GM12878 (cell line): ENCODE data around the gene TOMM40L. TPM values are rescaled to one million over a fixed set of nuclear protein-coding genes. Genes with fewer than 3 reads are reported as not detected.
"Not testable (repeated sequence)": the region's sequence is repeated elsewhere in the genome, so short reads cannot be mapped to it uniquely, and the experiment has no call there.

Source experiments
- ATAC-seq: fragments of 200-7000 bp; cut with Tn5 transposase; 3 replicates; pipeline ENCODE4 v1.9.1; 2020; ENCODE audit warnings: mild to moderate bottlenecking, moderate library complexity
- BruUV-seq: library from RNA; stranded (reverse); fragments of 400-500 nt; replicated peaks from 2 replicates; lab custom pipeline; 2021; lab: Mats Ljungman, UMichigan
- CTCF ChIA-PET: fragments of 300-600 bp; sonication (Branson Sonifier 250); formaldehyde crosslinking; extraction: SDS; loops from one replicate; lab custom pipeline; 2021; ENCODE audit warnings: inconsistent platforms; lab: Yijun Ruan, JAX
- POLR2A ChIA-PET: fragments of 350-600 bp; formaldehyde crosslinking; extraction: SDS; loops from one replicate; lab custom pipeline; 2021; ENCODE audit warnings: inconsistent platforms; lab: Charles Lee
- RAD21 ChIA-PET: fragments of 300-600 bp; sonication (Branson Sonifier 250); formaldehyde crosslinking; loops from one replicate; lab custom pipeline; 2023; ENCODE audit warnings: antibody characterized with exemption; ENCODE audit not compliant: unreplicated experiment; lab: Charles Lee
- SMC1A ChIA-PET: fragments of 300-600 bp; sonication (Branson Sonifier 250); formaldehyde crosslinking; loops from one replicate; lab custom pipeline; 2023; ENCODE audit not compliant: unreplicated experiment, uncharacterized antibody; lab: Charles Lee
- DNase-seq: peaks from one replicate; pipeline ENCODE4 v3.0.0-alpha.2; 2011; ENCODE audit warnings: low read depth, low spot score
- FAIRE-seq: peaks from 3 replicates; lab custom pipeline; 2011; peaks lifted over from hg19 to GRCh38; lab: Jason Lieb, UNC
- H2AFZ ChIP-seq: 2 replicates; pipeline ENCODE4 v1.6.0; 2011; ENCODE audit warnings: low read depth, low read length, control low read depth; ENCODE audit not compliant: control insufficient read depth
- H3K27ac ChIP-seq: 2 replicates; pipeline ENCODE4 v1.5.1; 2011; ENCODE audit warnings: control low read depth; ENCODE audit not compliant: control insufficient read depth, insufficient read depth
- H3K27me3 ChIP-seq, 2 experiments: replicated peaks in 1 of 2; 2 replicates each; pipeline versions ENCODE4 v1.6.0 to v1.6.1; 2011; ENCODE audit warnings: low read length in 1 of 2; ENCODE audit not compliant: control insufficient read depth in 2 of 2, insufficient read depth in 2 of 2
- H3K36me3 ChIP-seq, 2 experiments: 2 replicates each; pipeline ENCODE4 v1.5.1; 2011; ENCODE audit warnings: low read length in 1 of 2; ENCODE audit not compliant: control insufficient read depth in 2 of 2, insufficient read depth in 2 of 2
- H3K4me1 ChIP-seq: 2 replicates; pipeline ENCODE4 v1.6.1; 2011; ENCODE audit warnings: mild to moderate bottlenecking, low read length, moderate library complexity, mixed read lengths; ENCODE audit not compliant: control insufficient read depth, insufficient read depth
- H3K4me2 ChIP-seq: 2 replicates; pipeline ENCODE4 v1.6.0; 2011; ENCODE audit warnings: control low read depth; ENCODE audit not compliant: control insufficient read depth, insufficient read depth
- H3K4me3 ChIP-seq: fragments of 200-600 bp; sonication (generic); 2 replicates; pipeline ENCODE4 v1.5.1; 2016
- H3K79me2 ChIP-seq: 2 replicates; pipeline ENCODE4 v1.6.0; 2011; ENCODE audit warnings: low read length; ENCODE audit not compliant: control insufficient read depth, insufficient read depth
- H3K9ac ChIP-seq: 2 replicates; pipeline ENCODE4 v1.8.0; 2011; ENCODE audit warnings: low read length, control low read depth, mixed read lengths; ENCODE audit not compliant: control insufficient read depth, insufficient read depth
- H3K9me3 ChIP-seq: replicated peaks from 3 replicates; pipeline ENCODE4 v1.5.1; 2011; ENCODE audit warnings: mild to moderate bottlenecking, low read length; ENCODE audit not compliant: control insufficient read depth, insufficient read depth
- H4K20me1 ChIP-seq: 2 replicates; pipeline ENCODE4 v1.6.0; 2011; ENCODE audit not compliant: control insufficient read depth, insufficient read depth
- GABPA ChIP-seq: IDR thresholded peaks from 2 replicates; pipeline ENCODE4 v1.6.1; 2014; ENCODE audit warnings: antibody characterized with exemption, low read depth, mild to moderate bottlenecking, inconsistent platforms
- RBBP5 ChIP-seq: fragments of 200-600 bp; sonication (generic); conservative IDR thresholded peaks from 2 replicates; pipeline ENCODE4 v1.6.1; 2016
- ZZZ3 ChIP-seq: IDR thresholded peaks from 2 replicates; pipeline ENCODE4 v1.6.1; 2011; ENCODE audit warnings: low read depth; ENCODE audit not compliant: control insufficient read depth, insufficient read length
- WGBS: methylation state at CpG from one replicate; pipeline ENCODE4 v1.1.6; 2016; ENCODE audit warnings: low lambda C conversion rate; ENCODE audit not compliant: insufficient replicate concordance, insufficient coverage; ENCODE audit errors: missing lambda C conversion rate; 5-methylcytosine and 5-hydroxymethylcytosine counted together
- in situ Hi-C: fragments of 300-500 bp; cut with MboI; formaldehyde crosslinking; loops from 9 replicates; pipeline ENCODE4 v1.14.3; 2018; ENCODE audit warnings: mixed read lengths
- intact Hi-C: fragments of 100-400 bp; cut with micrococcal nuclease; formaldehyde crosslinking; loops from one replicate; pipeline ENCODE4 v1.14.2; 2022; ENCODE audit not compliant: unreplicated experiment
- polyA plus RNA-seq, 11 experiments: library from polyadenylated mRNA; depleted of rRNA in 4 of 11; unstranded in 6 of 11; stranded (reverse) in 5 of 11; fragments of >200 nt; fragmentation: Nextera tagmentation in 4 of 11; fragmentation: Illumina TruSeq in 1 of 11; extraction: Ambion mirVana in 4 of 11; extraction: Trizol in 1 of 11; gene quantifications; 1 replicate in 1 of 11; 2 replicates in 10 of 11; pipeline versions ENCODE4 v1.2.1 to v1.2.3, GENCODE V29; 2011 to 2016; ENCODE audit warnings: inconsistent platforms in 2 of 11, missing spikeins in 2 of 11, low read depth in 1 of 11
- total RNA-seq, 4 experiments: library from RNA; depleted of rRNA in 3 of 4; stranded (reverse); fragments of >200 nt in 3 of 4; fragmentation: Illumina TruSeq in 1 of 4; extraction: Trizol in 1 of 4; gene quantifications; 2 replicates each; pipeline versions ENCODE4 v1.2.1 to v1.2.3, GENCODE V29; 2013 to 2021

The TOMM40L gene
- total and polyA plus RNA-seq, 10 of the 15 experiments (the other 5 are each of a cell fraction or from before 2014, with no cell fraction given), result 5.9 to 21.6 (median 15.7) TPM

DNA sequence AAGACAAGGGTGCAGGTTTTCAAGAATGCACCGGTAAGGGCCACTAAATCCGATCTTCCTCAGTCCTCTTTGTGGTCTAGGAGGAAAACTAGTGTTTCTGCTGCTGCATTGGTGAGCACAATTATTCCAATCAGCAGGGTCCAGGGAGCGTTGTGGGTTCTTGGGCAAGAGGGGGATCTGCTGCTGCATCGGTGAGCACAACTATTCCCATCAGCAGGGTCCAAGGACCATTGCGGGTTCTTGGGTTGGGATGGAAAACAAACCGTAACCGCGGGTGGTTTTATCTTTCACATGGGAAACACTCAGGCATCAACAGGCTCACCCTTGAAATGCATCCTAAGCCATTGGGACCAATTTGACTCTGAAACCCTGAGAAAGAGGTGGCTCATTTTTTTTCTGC is 25.7 kb downstream of the TOMM40L start:
- Histone ChIP-seq H3K27me3 (no peaks in the 10 kb centered on the region), H3K27ac (no peak overlapping the region), H4K20me1 (no peaks in the 10 kb centered on the region), H3K4me1 (no peaks in the 10 kb centered on the region), H3K4me3 (no peak overlapping the region), H3K9me3 (no peaks in the 10 kb centered on the region; the same call in 2 of the 3 replicates), H2AFZ (no peak overlapping the region), H3K79me2 (no peaks in the 10 kb centered on the region), H3K36me3 (no peaks in the 10 kb centered on the region), H3K4me2 (no peak overlapping the region), H3K9ac (no peak overlapping the region)
- FAIRE-seq, result no peak
- in situ Hi-C loops, result no loop called here
- WGBS, result 77% methylated on average over 8 of the region's 8 CpGs
- no TSS peak for BruUV-seq
- RAD21 ChIA-PET, result no interaction called here
- intact Hi-C loops, result no loop called here
- POLR2A ChIA-PET, result interaction anchor here (0.6 kb wide), 1 partner anchor 123 kb away, joined by 5 read pairs; no protein-coding TSS in a partner anchor
- no peak for DNase-seq
- no peak for ATAC-seq
- CTCF ChIA-PET, result interaction anchor here (1.0 kb wide), 1 partner anchor 26 kb away, joined by 3 read pairs; the partner anchor contains the start of gene TOMM40L
- TF ChIP-seq RBBP5 (no peak), ZZZ3 (no peak), GABPA (no peak)
- SMC1A ChIA-PET, result no interaction called here

DNA sequence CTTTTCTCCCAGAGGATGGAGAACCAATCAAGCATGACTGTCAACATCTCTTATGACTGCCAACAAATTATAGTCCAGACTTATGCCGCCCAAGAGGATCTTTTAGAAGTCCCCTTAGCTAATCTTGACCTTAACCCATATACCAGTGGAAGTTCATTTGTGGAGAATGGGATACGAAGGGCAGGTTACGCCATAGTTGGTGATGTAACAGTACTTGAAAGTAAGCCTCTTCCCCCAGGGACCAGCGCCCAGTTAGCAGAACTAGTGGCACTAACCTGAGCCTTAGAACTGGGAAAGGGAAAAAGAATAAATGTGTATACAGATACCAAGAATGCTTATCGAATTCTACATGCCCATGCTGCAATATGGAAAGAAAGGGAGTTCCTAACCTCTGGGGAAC is 29.4 kb downstream of the TOMM40L start:
- ATAC-seq, intact Hi-C loops, RAD21 ChIA-PET, H4K20me1 ChIP-seq, DNase-seq, H3K4me2 ChIP-seq, POLR2A ChIA-PET, H3K27ac ChIP-seq, H3K36me3 ChIP-seq, H3K27me3 ChIP-seq, FAIRE-seq, H3K9me3 ChIP-seq, H2AFZ ChIP-seq, SMC1A ChIA-PET, H3K9ac ChIP-seq, H3K4me1 ChIP-seq, CTCF ChIA-PET, BruUV-seq, in situ Hi-C loops, H3K4me3 ChIP-seq, H3K79me2 ChIP-seq: not testable (repeated sequence)
- WGBS, result 27% methylated on average over 5 of the region's 5 CpGs

DNA sequence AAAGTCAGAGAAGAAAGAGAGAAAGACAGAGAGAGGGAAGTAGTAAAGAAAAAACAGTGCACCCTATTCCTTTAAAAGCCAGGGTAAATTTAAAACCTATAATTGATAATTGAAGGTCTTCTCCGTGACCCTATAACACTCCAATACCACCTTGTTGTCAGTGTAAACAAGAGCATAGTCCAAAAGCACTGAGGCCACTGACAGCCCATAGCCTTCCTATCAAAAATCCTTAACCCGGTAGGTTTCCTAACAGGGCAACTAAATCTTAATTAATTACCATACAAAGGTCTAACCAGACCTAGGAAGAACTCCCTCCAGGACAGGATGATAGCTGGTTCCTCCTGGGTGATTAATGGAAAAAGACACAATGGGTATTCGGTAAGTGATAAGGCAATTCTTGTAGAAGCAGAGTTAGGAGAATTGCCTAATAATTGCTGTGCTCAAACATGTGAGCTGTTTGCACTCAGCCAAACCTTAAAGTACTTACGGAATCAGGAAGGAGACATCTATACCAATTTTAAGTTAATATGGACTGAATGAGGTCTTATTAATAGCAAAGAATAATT is 30.2 kb downstream of the TOMM40L start:
- BruUV-seq, H3K9ac ChIP-seq, FAIRE-seq, H3K9me3 ChIP-seq, SMC1A ChIA-PET, RAD21 ChIA-PET, DNase-seq, intact Hi-C loops, H3K79me2 ChIP-seq, H3K36me3 ChIP-seq, H3K4me1 ChIP-seq, H2AFZ ChIP-seq, CTCF ChIA-PET, H3K27ac ChIP-seq, in situ Hi-C loops, H4K20me1 ChIP-seq, H3K4me3 ChIP-seq, H3K4me2 ChIP-seq, H3K27me3 ChIP-seq, ATAC-seq, POLR2A ChIA-PET: not testable (repeated sequence)
- WGBS, result 78% methylated on average over 4 of the region's 4 CpGs
